GM23338 (cell line): ENCODE results near the gene HSPBP1. TPM values are rescaled to one million over a fixed set of nuclear protein-coding genes. Genes with fewer than 3 reads are reported as not detected.

ENCODE experiments used
- ATAC-seq: fragments of 200-7000 bp; cut with Tn5 transposase; 3 replicates; pipeline ENCODE4 v1.9.1; 2020
- DNase-seq: peaks from one replicate; pipeline ENCODE4 v3.0.0-alpha.2; 2015; ENCODE audit warnings: low spot score
- H2AFZ ChIP-seq: fragments of 200-600 bp; sonication (generic); 2 replicates; pipeline ENCODE4 v1.8.0; 2016; ENCODE audit warnings: antibody characterized with exemption, mild to moderate bottlenecking, moderate library complexity
- H3F3A ChIP-seq: fragments of 200-600 bp; sonication (generic); replicated peaks from 2 replicates; pipeline ENCODE4 v1.8.0; 2017; ENCODE audit warnings: antibody characterized with exemption, mixed run types, low read depth
- H3K27ac ChIP-seq: fragments of 200-600 bp; sonication (generic); 2 replicates; pipeline ENCODE4 v1.6.1; 2016; ENCODE audit warnings: low read depth
- H3K27me3 ChIP-seq: fragments of 200-600 bp; sonication (generic); 2 replicates; pipeline ENCODE4 v1.8.0; 2016; ENCODE audit warnings: mild to moderate bottlenecking, mixed run types, moderate library complexity; ENCODE audit not compliant: insufficient read depth
- H3K36me3 ChIP-seq: fragments of 200-600 bp; sonication (generic); 2 replicates; pipeline ENCODE4 v1.8.0; 2016; ENCODE audit warnings: mild to moderate bottlenecking; ENCODE audit not compliant: insufficient read depth
- H3K4me1 ChIP-seq: fragments of 200-600 bp; sonication (generic); 2 replicates; pipeline ENCODE4 v1.8.0; 2016; ENCODE audit warnings: mild to moderate bottlenecking, moderate library complexity; ENCODE audit not compliant: insufficient read depth
- H3K4me2 ChIP-seq: fragments of 200-600 bp; sonication (generic); 2 replicates; pipeline ENCODE4 v1.7.1; 2017; ENCODE audit warnings: mixed run types
- H3K4me3 ChIP-seq: fragments of 200-600 bp; sonication (generic); 2 replicates; pipeline ENCODE4 v1.6.1; 2016; ENCODE audit warnings: mixed run types
- H3K79me2 ChIP-seq: fragments of 200-600 bp; sonication (generic); replicated peaks from 2 replicates; pipeline ENCODE4 v1.8.0; 2017; ENCODE audit warnings: mild to moderate bottlenecking; ENCODE audit not compliant: insufficient read depth
- H3K9me2 ChIP-seq: fragments of 200-600 bp; sonication (generic); 2 replicates; pipeline ENCODE4 v1.8.0; 2017; ENCODE audit not compliant: insufficient read depth
- H4K20me1 ChIP-seq: fragments of 200-600 bp; sonication (generic); replicated peaks from 2 replicates; pipeline ENCODE4 v1.8.0; 2017; ENCODE audit warnings: mild to moderate bottlenecking; ENCODE audit not compliant: insufficient read depth
- H3K27ac Mint-ChIP-seq: 2 replicates; pipeline ENCODE4 v1.8.0; 2020; ENCODE audit warnings: inconsistent platforms, mild to moderate bottlenecking, moderate library complexity, mixed read lengths
- H3K27me3 Mint-ChIP-seq: 3 replicates; pipeline ENCODE4 v1.8.0; 2022; ENCODE audit warnings: low read depth, mild to moderate bottlenecking, moderate library complexity, mixed read lengths, inconsistent platforms; ENCODE audit not compliant: insufficient read depth, poor library complexity
- H3K36me3 Mint-ChIP-seq: 3 replicates; pipeline ENCODE4 v1.8.0; 2021; ENCODE audit warnings: low read depth, mild to moderate bottlenecking, inconsistent platforms, moderate library complexity, mixed read lengths
- H3K4me1 Mint-ChIP-seq: 3 replicates; pipeline ENCODE4 v1.8.0; 2020; ENCODE audit warnings: mild to moderate bottlenecking, inconsistent platforms, mixed read lengths
- H3K4me3 Mint-ChIP-seq: 3 replicates; pipeline ENCODE4 v1.8.0; 2021; ENCODE audit warnings: moderate library complexity, mild to moderate bottlenecking, inconsistent platforms, mixed read lengths
- H3K9me3 Mint-ChIP-seq: 3 replicates; pipeline ENCODE4 v1.8.0; 2020; ENCODE audit warnings: moderate library complexity, mild to moderate bottlenecking, inconsistent platforms, mixed read lengths
- EZH2phosphoT487 ChIP-seq: fragments of 200-600 bp; sonication (generic); IDR thresholded peaks from one replicate; pipeline ENCODE4 v1.8.1; 2018; ENCODE audit warnings: antibody characterized with exemption; ENCODE audit not compliant: unreplicated experiment
- POLR2AphosphoS5 ChIP-seq: IDR thresholded peaks from 2 replicates; pipeline ENCODE4 v1.6.1; 2016; ENCODE audit warnings: antibody characterized with exemption, low read depth
- polyA plus RNA-seq: library from polyadenylated mRNA; unstranded; fragments of >200 nt; fragmentation: Nextera tagmentation; extraction: Ambion mirVana; gene quantifications from 2 replicates; pipeline ENCODE4 v1.2.1, GENCODE V29; 2016
- total RNA-seq: library from RNA; depleted of rRNA; stranded (reverse); fragments of >200 nt; shearing (Covaris generic); gene quantifications from 2 replicates; pipeline ENCODE4 v1.2.3, GENCODE V29; 2014
- TF ChIP-seq, protein P1 (sequence below): fragments of 250-450 bp; sonication (Bioruptor Pico); IDR thresholded peaks from 2 replicates; pipeline ENCODE4 v1.5.0; 2020; ENCODE audit warnings: mild to moderate bottlenecking, moderate library complexity
- TF ChIP-seq, protein P2 (sequence below), 2 experiments: fragments of 200-600 bp in 1 of 2; sonication (generic) in 1 of 2; conservative IDR thresholded peaks; 2 replicates each; pipeline versions ENCODE4 v1.5.1 to v1.6.1; 2016 to 2017; ENCODE audit warnings: antibody characterized with exemption in 2 of 2, low read depth in 2 of 2, mild to moderate bottlenecking in 2 of 2, moderate library complexity in 1 of 2
- TF ChIP-seq, protein P3 (sequence below): IDR thresholded peaks from 2 replicates; pipeline ENCODE4 v1.6.1; 2016; ENCODE audit warnings: antibody characterized with exemption

HSPBP1 gene
- total and polyA plus RNA-seq, 2 experiments from 2014 or later, result 83.6 to 91.1 TPM

DNA sequence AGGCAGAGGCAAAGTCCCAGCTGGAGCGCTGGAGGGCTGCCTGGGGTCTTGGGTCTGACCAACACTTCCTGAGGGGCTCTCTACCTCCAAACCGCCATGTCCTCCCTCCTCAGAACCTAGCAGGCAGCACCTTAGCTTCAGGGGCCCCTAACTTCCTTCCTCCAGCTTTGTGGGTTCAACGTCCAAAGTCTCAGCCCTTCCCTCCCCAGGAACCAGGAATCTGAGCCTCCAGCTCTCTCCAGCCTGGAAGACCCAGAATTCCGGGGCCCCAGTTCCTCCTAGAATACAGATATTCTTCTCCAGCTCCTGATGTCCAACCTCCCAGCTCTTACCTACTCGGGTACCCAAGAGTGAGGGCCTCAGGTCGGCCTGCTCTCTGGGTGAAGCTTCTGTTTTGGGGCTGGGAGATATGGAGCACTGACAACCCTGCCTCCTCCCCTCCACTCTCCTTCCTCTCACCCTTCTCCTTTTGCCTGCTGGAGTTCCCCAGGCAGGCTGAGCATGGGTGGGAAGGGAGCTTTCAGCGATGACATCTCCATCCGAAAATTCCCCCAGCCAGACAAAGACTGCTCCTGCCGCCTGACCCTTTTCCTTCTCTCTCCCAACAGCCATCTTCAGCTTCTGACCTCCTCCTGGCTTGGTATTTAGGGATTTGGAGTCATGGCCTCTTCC lies 41.7 kb upstream of the HSPBP1 start (continued):
- TF ChIP-seq, protein P1, sequence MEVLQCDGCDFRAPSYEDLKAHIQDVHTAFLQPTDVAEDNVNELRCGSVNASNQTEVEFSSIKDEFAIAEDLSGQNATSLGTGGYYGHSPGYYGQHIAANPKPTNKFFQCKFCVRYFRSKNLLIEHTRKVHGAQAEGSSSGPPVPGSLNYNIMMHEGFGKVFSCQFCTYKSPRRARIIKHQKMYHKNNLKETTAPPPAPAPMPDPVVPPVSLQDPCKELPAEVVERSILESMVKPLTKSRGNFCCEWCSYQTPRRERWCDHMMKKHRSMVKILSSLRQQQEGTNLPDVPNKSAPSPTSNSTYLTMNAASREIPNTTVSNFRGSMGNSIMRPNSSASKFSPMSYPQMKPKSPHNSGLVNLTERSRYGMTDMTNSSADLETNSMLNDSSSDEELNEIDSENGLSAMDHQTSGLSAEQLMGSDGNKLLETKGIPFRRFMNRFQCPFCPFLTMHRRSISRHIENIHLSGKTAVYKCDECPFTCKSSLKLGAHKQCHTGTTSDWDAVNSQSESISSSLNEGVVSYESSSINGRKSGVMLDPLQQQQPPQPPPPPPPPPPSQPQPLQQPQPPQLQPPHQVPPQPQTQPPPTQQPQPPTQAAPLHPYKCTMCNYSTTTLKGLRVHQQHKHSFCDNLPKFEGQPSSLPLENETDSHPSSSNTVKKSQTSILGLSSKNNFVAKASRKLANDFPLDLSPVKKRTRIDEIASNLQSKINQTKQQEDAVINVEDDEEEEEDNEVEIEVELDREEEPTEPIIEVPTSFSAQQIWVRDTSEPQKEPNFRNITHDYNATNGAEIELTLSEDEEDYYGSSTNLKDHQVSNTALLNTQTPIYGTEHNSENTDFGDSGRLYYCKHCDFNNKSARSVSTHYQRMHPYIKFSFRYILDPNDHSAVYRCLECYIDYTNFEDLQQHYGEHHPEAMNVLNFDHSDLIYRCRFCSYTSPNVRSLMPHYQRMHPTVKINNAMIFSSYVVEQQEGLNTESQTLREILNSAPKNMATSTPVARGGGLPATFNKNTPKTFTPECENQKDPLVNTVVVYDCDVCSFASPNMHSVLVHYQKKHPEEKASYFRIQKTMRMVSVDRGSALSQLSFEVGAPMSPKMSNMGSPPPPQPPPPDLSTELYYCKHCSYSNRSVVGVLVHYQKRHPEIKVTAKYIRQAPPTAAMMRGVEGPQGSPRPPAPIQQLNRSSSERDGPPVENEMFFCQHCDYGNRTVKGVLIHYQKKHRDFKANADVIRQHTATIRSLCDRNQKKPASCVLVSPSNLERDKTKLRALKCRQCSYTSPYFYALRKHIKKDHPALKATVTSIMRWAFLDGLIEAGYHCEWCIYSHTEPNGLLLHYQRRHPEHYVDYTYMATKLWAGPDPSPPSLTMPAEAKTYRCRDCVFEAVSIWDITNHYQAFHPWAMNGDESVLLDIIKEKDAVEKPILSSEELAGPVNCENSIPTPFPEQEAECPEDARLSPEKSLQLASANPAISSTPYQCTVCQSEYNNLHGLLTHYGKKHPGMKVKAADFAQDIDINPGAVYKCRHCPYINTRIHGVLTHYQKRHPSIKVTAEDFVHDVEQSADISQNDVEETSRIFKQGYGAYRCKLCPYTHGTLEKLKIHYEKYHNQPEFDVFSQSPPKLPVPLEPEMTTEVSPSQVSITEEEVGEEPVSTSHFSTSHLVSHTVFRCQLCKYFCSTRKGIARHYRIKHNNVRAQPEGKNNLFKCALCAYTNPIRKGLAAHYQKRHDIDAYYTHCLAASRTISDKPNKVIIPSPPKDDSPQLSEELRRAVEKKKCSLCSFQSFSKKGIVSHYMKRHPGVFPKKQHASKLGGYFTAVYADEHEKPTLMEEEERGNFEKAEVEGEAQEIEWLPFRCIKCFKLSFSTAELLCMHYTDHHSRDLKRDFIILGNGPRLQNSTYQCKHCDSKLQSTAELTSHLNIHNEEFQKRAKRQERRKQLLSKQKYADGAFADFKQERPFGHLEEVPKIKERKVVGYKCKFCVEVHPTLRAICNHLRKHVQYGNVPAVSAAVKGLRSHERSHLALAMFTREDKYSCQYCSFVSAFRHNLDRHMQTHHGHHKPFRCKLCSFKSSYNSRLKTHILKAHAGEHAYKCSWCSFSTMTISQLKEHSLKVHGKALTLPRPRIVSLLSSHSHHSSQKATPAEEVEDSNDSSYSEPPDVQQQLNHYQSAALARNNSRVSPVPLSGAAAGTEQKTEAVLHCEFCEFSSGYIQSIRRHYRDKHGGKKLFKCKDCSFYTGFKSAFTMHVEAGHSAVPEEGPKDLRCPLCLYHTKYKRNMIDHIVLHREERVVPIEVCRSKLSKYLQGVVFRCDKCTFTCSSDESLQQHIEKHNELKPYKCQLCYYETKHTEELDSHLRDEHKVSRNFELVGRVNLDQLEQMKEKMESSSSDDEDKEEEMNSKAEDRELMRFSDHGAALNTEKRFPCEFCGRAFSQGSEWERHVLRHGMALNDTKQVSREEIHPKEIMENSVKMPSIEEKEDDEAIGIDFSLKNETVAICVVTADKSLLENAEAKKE (CRISPR knock-in tag), result no peak
- no peak for TF ChIP-seq POLR2AphosphoS5
- TF ChIP-seq, protein P2, sequence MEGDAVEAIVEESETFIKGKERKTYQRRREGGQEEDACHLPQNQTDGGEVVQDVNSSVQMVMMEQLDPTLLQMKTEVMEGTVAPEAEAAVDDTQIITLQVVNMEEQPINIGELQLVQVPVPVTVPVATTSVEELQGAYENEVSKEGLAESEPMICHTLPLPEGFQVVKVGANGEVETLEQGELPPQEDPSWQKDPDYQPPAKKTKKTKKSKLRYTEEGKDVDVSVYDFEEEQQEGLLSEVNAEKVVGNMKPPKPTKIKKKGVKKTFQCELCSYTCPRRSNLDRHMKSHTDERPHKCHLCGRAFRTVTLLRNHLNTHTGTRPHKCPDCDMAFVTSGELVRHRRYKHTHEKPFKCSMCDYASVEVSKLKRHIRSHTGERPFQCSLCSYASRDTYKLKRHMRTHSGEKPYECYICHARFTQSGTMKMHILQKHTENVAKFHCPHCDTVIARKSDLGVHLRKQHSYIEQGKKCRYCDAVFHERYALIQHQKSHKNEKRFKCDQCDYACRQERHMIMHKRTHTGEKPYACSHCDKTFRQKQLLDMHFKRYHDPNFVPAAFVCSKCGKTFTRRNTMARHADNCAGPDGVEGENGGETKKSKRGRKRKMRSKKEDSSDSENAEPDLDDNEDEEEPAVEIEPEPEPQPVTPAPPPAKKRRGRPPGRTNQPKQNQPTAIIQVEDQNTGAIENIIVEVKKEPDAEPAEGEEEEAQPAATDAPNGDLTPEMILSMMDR (conservative IDR thresholded peaks at IDR 0.05; ENCODE audit: low read depth in 2 of 2), result no peak

DNA sequence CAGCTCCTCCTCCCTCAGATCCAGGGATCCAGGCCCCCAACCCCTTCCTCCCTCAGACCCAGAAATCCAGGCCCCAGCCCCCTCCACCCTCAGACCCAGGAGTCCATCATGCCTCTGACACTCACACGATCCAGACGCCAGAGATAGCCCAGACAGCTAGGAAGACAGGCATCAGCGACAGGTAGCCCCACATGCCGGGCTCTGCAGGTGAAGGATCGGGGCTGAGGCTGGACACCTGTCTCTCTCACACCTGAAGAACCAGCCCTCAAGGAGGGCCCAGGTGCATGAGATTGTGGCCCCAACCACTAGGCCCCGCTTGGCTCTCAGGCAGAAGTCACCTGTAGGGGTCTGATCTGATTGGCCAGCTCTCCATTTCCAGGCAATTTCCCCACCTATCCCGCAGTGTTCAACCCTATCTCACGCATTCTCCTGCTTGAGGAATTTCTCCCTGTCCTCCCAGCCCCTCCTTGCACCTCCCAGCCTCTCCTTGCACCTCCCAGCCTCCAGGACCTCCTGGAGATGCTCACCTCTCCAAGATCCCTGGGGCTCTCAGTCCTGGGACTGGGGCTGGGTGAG lies 41.0 kb upstream of the HSPBP1 start:
- H3K36me3 Mint-ChIP-seq, result no peaks in the 10 kb centered on the region; the same call in 2 of the 3 replicates
- H3K27ac Mint-ChIP-seq, result no peak overlapping the region
- DNase-seq (no peak), ATAC-seq (no peak)
- Histone ChIP-seq H3K4me3 (no peak overlapping the region), H3F3A (peaks cover 4% of the 10 kb centered on the region; the same call in 1 of the 2 replicates), H3K36me3 (no peaks in the 10 kb centered on the region), H4K20me1 (no peaks in the 10 kb centered on the region; the same call in 1 of the 2 replicates), H3K27me3 (no peaks in the 10 kb centered on the region), H3K4me2 (no peak overlapping the region), H3K9me2 (no peaks in the 10 kb centered on the region), H3K4me1 (peaks cover 5% of the 10 kb centered on the region; the same call in 1 of the 2 replicates), H2AFZ (no peak overlapping the region), H3K27ac (no peak overlapping the region), H3K79me2 (no peaks in the 10 kb centered on the region)
- peaks cover 15% of the 10 kb centered on the region for H3K4me1 Mint-ChIP-seq
- TF ChIP-seq, protein P3, sequence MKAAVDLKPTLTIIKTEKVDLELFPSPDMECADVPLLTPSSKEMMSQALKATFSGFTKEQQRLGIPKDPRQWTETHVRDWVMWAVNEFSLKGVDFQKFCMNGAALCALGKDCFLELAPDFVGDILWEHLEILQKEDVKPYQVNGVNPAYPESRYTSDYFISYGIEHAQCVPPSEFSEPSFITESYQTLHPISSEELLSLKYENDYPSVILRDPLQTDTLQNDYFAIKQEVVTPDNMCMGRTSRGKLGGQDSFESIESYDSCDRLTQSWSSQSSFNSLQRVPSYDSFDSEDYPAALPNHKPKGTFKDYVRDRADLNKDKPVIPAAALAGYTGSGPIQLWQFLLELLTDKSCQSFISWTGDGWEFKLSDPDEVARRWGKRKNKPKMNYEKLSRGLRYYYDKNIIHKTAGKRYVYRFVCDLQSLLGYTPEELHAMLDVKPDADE, result no peak
- no peak for TF ChIP-seq EZH2phosphoT487
- H3K27me3 Mint-ChIP-seq, result peaks cover 12% of the 10 kb centered on the region
- H3K4me3 Mint-ChIP-seq, result no peak overlapping the region
- no peaks in the 10 kb centered on the region; the same call in 2 of the 3 replicates for H3K9me3 Mint-ChIP-seq
